Activated naive CD8-positive, alpha-beta T cell treated with anti-CD3 and anti-CD28 coated beads for 36 hours (primary cell): ENCODE results near the gene CEP55. TPM values are rescaled to one million over a fixed set of nuclear protein-coding genes. Genes with fewer than 3 reads are reported as not detected.
A peak's percentile ranks its signal among the peaks of the same experiment; 100 is the strongest.

ENCODE experiments used
- DNase-seq: peaks from one replicate; pipeline ENCODE4 v3.0.0; 2021
- H3K27ac Mint-ChIP-seq: one replicate; pipeline ENCODE4 v1.8.0; 2022; ENCODE audit warnings: mild to moderate bottlenecking, moderate library complexity, mixed read lengths
- H3K27me3 Mint-ChIP-seq: one replicate; pipeline ENCODE4 v1.8.0; 2022; ENCODE audit warnings: mild to moderate bottlenecking, mixed read lengths
- H3K36me3 Mint-ChIP-seq: one replicate; pipeline ENCODE4 v1.8.0; 2021; ENCODE audit warnings: mild to moderate bottlenecking, mixed read lengths
- H3K4me1 Mint-ChIP-seq: one replicate; pipeline ENCODE4 v1.8.0; 2021; ENCODE audit warnings: mixed read lengths
- H3K4me3 Mint-ChIP-seq: one replicate; pipeline ENCODE4 v1.8.0; 2022; ENCODE audit warnings: mild to moderate bottlenecking, moderate library complexity, mixed read lengths
- H3K9me3 Mint-ChIP-seq: one replicate; pipeline ENCODE4 v1.8.0; 2022; ENCODE audit warnings: mixed read lengths
- total RNA-seq, 2 experiments: library from RNA; stranded (reverse); gene quantifications; one replicate each; pipeline ENCODE4 v1.2.3, GENCODE V29; 2021

The CEP55 gene
- 10 to 100 TPM; 47.6 to 52.0 TPM for total RNA-seq

GRCh38 chr10:93496322-93497041 is at the start of gene CEP55:
Gene CEP55 (plus strand): TSS chr10:93496612. CDS start chr10:93500052, 3,440 bp downstream.
- H3K9me3 Mint-ChIP-seq = no peaks in the 10 kb centered on the region
- DNase-seq = peak; percentile 97
- H3K27ac Mint-ChIP-seq = peak within 1 kb of the TSS; percentile 87
- H3K36me3 Mint-ChIP-seq = peaks cover 20% of the 10 kb centered on the region
- H3K4me3 Mint-ChIP-seq = peak within 1 kb of the TSS; percentile 90
- H3K27me3 Mint-ChIP-seq = peaks cover 11% of the 10 kb centered on the region
- H3K4me1 Mint-ChIP-seq = peaks cover 21% of the 10 kb centered on the region

GRCh38 chr10:93447019-93447418 is 49.4 kb upstream of the CEP55 start:
- H3K4me1 Mint-ChIP-seq = peaks cover 4% of the 10 kb centered on the region
- H3K36me3 Mint-ChIP-seq = peaks cover 5% of the 10 kb centered on the region
- H3K4me3 Mint-ChIP-seq = no peak overlapping the region
- no peak overlapping the region for H3K27ac Mint-ChIP-seq
- no peak for DNase-seq
- H3K9me3 Mint-ChIP-seq = no peaks in the 10 kb centered on the region
- H3K27me3 Mint-ChIP-seq = no peaks in the 10 kb centered on the region

- Mint-ChIP-seq H3K27ac (no peak overlapping the region), H3K4me1 (peaks cover 4% of the 10 kb centered on the region), H3K9me3 (no peaks in the 10 kb centered on the region), H3K4me3 (no peak overlapping the region), H3K27me3 (no peaks in the 10 kb centered on the region), H3K36me3 (peaks cover 5% of the 10 kb centered on the region)
- no peak for DNase-seq
These were observed 48.4 kb upstream of the CEP55 start for GRCh38 chr10:93447970-93448369.

- Mint-ChIP-seq H3K9me3 (no peaks in the 10 kb centered on the region), H3K4me1 (peaks cover 4% of the 10 kb centered on the region), H3K27me3 (no peaks in the 10 kb centered on the region), H3K36me3 (peaks cover 5% of the 10 kb centered on the region), H3K4me3 (no peak overlapping the region), H3K27ac (no peak overlapping the region)
- no peak for DNase-seq
These were observed 45.0 kb upstream of the CEP55 start for GRCh38 chr10:93451244-93451947.

- Mint-ChIP-seq H3K9me3 (no peaks in the 10 kb centered on the region), H3K27ac (no peak overlapping the region), H3K27me3 (no peaks in the 10 kb centered on the region), H3K4me1 (peaks cover 4% of the 10 kb centered on the region), H3K36me3 (peaks cover 5% of the 10 kb centered on the region), H3K4me3 (no peak overlapping the region)
- DNase-seq = no peak
These were observed 44.3 kb upstream of the CEP55 start for GRCh38 chr10:93452143-93452542.

GRCh38 chr10:93454146-93454545 is 42.3 kb upstream of the CEP55 start:
- no peak for DNase-seq
- peaks cover 6% of the 10 kb centered on the region for H3K4me1 Mint-ChIP-seq
- no peaks in the 10 kb centered on the region for H3K27me3 Mint-ChIP-seq
- no peak overlapping the region for H3K27ac Mint-ChIP-seq
- no peak overlapping the region for H3K4me3 Mint-ChIP-seq
- no peaks in the 10 kb centered on the region for H3K9me3 Mint-ChIP-seq
- H3K36me3 Mint-ChIP-seq = peaks cover 3% of the 10 kb centered on the region

GRCh38 chr10:93454736-93455135 is 41.7 kb upstream of the CEP55 start:
- DNase-seq = no peak
- H3K4me3 Mint-ChIP-seq = no peak overlapping the region
- H3K9me3 Mint-ChIP-seq = no peaks in the 10 kb centered on the region
- peaks cover 5% of the 10 kb centered on the region for H3K36me3 Mint-ChIP-seq
- no peaks in the 10 kb centered on the region for H3K27me3 Mint-ChIP-seq
- no peak overlapping the region for H3K27ac Mint-ChIP-seq
- peaks cover 7% of the 10 kb centered on the region for H3K4me1 Mint-ChIP-seq

- no peaks in the 10 kb centered on the region for H3K9me3 Mint-ChIP-seq
- no peaks in the 10 kb centered on the region for H3K27me3 Mint-ChIP-seq
- DNase-seq = no peak
- no peak overlapping the region for H3K4me3 Mint-ChIP-seq
- H3K4me1 Mint-ChIP-seq = peaks cover 7% of the 10 kb centered on the region
- H3K36me3 Mint-ChIP-seq = peaks cover 6% of the 10 kb centered on the region
- H3K27ac Mint-ChIP-seq = no peak overlapping the region
These were observed 39.9 kb upstream of the CEP55 start for GRCh38 chr10:93456480-93456879.

- no peaks in the 10 kb centered on the region for H3K9me3 Mint-ChIP-seq
These were observed 38.9 kb upstream of the CEP55 start for GRCh38 chr10:93457511-93457910.

GRCh38 chr10:93458821-93459257 is 37.6 kb upstream of the CEP55 start:
- Mint-ChIP-seq H3K36me3 (peaks cover 6% of the 10 kb centered on the region), H3K27ac (no peak overlapping the region), H3K27me3 (no peaks in the 10 kb centered on the region), H3K4me1 (peaks cover 9% of the 10 kb centered on the region), H3K4me3 (no peak overlapping the region), H3K9me3 (no peaks in the 10 kb centered on the region)
- no peak for DNase-seq

More at GRCh38 chr10:93457511-93457910, 38.9 kb upstream of the CEP55 start:
- no peak overlapping the region for H3K4me3 Mint-ChIP-seq
- H3K27ac Mint-ChIP-seq = no peak overlapping the region
- H3K36me3 Mint-ChIP-seq = peaks cover 6% of the 10 kb centered on the region
- H3K27me3 Mint-ChIP-seq = no peaks in the 10 kb centered on the region
- DNase-seq = no peak
- peaks cover 5% of the 10 kb centered on the region for H3K4me1 Mint-ChIP-seq

GRCh38 chr10:93459466-93459865 is 36.9 kb upstream of the CEP55 start:
- DNase-seq = no peak
- no peak overlapping the region for H3K4me3 Mint-ChIP-seq
- H3K27ac Mint-ChIP-seq = no peak overlapping the region
- peaks cover 6% of the 10 kb centered on the region for H3K36me3 Mint-ChIP-seq
- H3K9me3 Mint-ChIP-seq = no peaks in the 10 kb centered on the region
- H3K4me1 Mint-ChIP-seq = peaks cover 9% of the 10 kb centered on the region
- no peaks in the 10 kb centered on the region for H3K27me3 Mint-ChIP-seq

- Mint-ChIP-seq H3K36me3 (peaks cover 6% of the 10 kb centered on the region), H3K4me1 (peaks cover 9% of the 10 kb centered on the region), H3K27ac (no peak overlapping the region), H3K4me3 (no peak overlapping the region), H3K9me3 (no peaks in the 10 kb centered on the region), H3K27me3 (no peaks in the 10 kb centered on the region)
- DNase-seq = no peak
These were observed 35.2 kb upstream of the CEP55 start for GRCh38 chr10:93461109-93461806.

GRCh38 chr10:93461807-93462178 is 34.6 kb upstream of the CEP55 start:
- H3K4me1 Mint-ChIP-seq = peaks cover 9% of the 10 kb centered on the region
- no peaks in the 10 kb centered on the region for H3K27me3 Mint-ChIP-seq

GRCh38 chr10:93462371-93462770 is 34.0 kb upstream of the CEP55 start:
- H3K4me1 Mint-ChIP-seq = peaks cover 9% of the 10 kb centered on the region
- peak overlapping the region; percentile 29 for H3K27ac Mint-ChIP-seq
- H3K36me3 Mint-ChIP-seq = peaks cover 6% of the 10 kb centered on the region
- H3K27me3 Mint-ChIP-seq = no peaks in the 10 kb centered on the region
- no peaks in the 10 kb centered on the region for H3K9me3 Mint-ChIP-seq
- no peak for DNase-seq
- no peak overlapping the region for H3K4me3 Mint-ChIP-seq

More at GRCh38 chr10:93461807-93462178, 34.6 kb upstream of the CEP55 start:
- Mint-ChIP-seq H3K36me3 (peaks cover 6% of the 10 kb centered on the region), H3K9me3 (no peaks in the 10 kb centered on the region), H3K4me3 (no peak overlapping the region), H3K27ac (no peak overlapping the region)
- DNase-seq = no peak

- peak; percentile 16 for DNase-seq
- H3K36me3 Mint-ChIP-seq = peaks cover 7% of the 10 kb centered on the region
- peaks cover 9% of the 10 kb centered on the region for H3K4me1 Mint-ChIP-seq
- H3K4me3 Mint-ChIP-seq = no peak overlapping the region
- peak overlapping the region; percentile 3 for H3K27ac Mint-ChIP-seq
- no peaks in the 10 kb centered on the region for H3K9me3 Mint-ChIP-seq
- no peaks in the 10 kb centered on the region for H3K27me3 Mint-ChIP-seq
These were observed 33.5 kb upstream of the CEP55 start for GRCh38 chr10:93462881-93463280.
